Omental fat pad (tissue), 4 donors: ENCODE measurements around the gene TMEM82. TPM values are rescaled to one million over a fixed set of nuclear protein-coding genes. Genes with fewer than 3 reads are reported as not detected.

Source experiments
- ATAC-seq: fragments of 150-250 bp; one replicate; pipeline ENCODE4 v1.9.1; 2016; ENCODE audit warnings: mild to moderate bottlenecking, moderate library complexity; ENCODE audit not compliant: low FRiP score
- DNase-seq: peaks from one replicate; pipeline ENCODE4 v3.0.0-alpha.2; 2019; ENCODE audit warnings: low spot score
- total RNA-seq, 4 donors: library from RNA; depleted of rRNA; stranded (reverse); fragments of >200 nt; gene quantifications; one replicate each; pipeline ENCODE4 v1.1.0, GENCODE V29; 2016
- TF ChIP-seq, protein P1 (sequence below), 3 donors: fragments of 450-650 bp; IDR thresholded peaks; one replicate each; pipeline ENCODE4 v1.5.1; 2016 to 2017; ENCODE audit warnings: antibody characterized with exemption in 3 of 3, mild to moderate bottlenecking in 3 of 3, moderate library complexity in 2 of 3

The TMEM82 gene
- total RNA-seq, 4 donors from 2014 or later, result not detected

DNA sequence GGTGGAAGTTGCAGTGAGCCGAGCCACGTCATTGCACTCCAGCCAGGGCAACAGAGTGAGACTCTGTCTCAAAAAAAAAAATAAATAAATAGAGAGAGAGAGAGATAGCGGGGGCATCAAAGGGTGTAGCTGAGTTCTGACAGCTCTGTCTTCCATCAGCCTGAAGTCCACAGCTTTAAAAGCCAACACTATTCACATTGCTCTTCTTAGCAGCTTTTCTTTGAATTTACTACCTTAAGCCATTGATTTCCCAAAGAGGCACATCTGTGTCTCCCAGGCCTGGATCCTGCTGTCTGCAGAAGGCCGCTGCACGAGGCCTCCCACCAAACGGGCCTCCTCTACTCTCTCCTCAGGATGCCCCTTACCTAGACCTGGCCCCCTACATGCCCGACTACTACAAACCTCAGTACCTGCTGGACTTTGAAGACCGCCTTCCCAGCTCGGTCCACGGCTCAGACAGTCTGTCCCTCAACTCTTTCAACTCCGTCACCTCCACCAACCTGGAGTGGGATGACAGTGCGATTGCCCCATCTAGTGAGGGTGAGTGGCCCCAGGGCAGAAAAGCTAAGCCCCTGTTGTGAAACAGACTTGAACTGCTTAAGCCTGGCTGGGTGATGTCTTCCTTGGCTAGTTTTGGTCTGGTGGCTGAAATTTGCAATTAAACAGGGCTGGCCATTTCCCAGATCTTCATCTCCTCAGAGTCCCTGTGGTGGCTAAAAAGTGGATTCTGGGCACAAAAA, 22.7 kb upstream of the TMEM82 start:
- TF ChIP-seq, protein P1, sequence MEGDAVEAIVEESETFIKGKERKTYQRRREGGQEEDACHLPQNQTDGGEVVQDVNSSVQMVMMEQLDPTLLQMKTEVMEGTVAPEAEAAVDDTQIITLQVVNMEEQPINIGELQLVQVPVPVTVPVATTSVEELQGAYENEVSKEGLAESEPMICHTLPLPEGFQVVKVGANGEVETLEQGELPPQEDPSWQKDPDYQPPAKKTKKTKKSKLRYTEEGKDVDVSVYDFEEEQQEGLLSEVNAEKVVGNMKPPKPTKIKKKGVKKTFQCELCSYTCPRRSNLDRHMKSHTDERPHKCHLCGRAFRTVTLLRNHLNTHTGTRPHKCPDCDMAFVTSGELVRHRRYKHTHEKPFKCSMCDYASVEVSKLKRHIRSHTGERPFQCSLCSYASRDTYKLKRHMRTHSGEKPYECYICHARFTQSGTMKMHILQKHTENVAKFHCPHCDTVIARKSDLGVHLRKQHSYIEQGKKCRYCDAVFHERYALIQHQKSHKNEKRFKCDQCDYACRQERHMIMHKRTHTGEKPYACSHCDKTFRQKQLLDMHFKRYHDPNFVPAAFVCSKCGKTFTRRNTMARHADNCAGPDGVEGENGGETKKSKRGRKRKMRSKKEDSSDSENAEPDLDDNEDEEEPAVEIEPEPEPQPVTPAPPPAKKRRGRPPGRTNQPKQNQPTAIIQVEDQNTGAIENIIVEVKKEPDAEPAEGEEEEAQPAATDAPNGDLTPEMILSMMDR (IDR thresholded peaks at IDR 0.05), result no peak
- DNase-seq, result no peak
- no peak for ATAC-seq

GRCh38 chr1:15720861-15721260, 21.4 kb upstream of the TMEM82 start:
- DNase-seq, result no peak
- TF ChIP-seq, protein P1 (IDR thresholded peaks at IDR 0.05), result no peak
- no peak for ATAC-seq

DNA sequence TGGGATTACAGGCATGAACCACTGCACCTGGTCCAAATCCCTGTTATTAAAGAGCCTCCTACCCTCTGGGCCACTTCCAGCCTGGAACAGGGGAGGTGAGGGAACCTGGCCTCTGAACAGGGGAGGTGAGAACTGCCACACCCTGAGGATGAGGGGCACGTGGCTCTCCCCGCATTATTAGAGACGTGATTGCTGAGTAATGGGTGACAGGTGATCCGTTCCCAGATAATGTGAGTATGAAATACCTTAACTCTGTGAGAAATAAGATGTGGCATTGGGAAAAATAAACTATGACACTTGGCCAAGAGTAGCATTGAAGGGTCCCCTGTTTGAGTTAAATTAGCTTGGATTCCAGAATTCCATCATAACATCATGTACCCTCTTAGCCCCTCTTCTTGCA, 19.9 kb upstream of the TMEM82 start:
- ATAC-seq (no peak), DNase-seq (no peak)
- TF ChIP-seq, protein P1 (IDR thresholded peaks at IDR 0.05), result no peak

- TF ChIP-seq, protein P1 (IDR thresholded peaks at IDR 0.05), result no peak
- ATAC-seq (no peak), DNase-seq (no peak)
Observed at GRCh38 chr1:15722836-15723532, 19.3 kb upstream of the TMEM82 start.

DNA sequence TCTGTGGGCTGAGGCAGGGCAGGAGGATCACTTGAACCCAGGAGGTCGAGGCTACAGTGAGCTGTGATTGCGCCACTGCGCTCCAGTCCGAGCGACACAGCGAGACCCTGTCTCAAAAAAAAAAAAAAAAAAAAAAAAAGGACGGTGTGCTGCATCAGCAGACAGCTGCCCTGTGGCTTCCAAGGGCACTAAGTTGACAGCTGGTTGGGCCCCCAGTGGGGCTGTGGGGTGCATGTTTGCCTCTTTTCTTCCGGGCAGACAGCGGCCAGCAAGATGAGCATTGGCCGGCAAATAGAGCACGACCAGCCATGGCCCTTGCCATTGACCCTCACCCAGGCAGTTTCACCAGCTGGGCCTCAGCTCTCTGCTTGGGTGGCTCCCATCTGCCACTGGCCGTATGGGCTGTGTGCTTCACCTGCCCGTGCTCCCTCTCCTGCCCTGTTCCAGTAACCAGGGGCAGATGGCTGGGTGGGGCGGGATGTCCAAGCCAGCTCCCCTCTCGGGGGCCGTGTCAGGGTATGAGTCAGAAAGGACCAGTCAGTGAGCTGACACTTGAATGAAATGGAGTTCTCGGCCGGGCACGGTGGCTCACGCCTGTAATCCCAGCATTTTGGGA, 18.6 kb upstream of the TMEM82 start:
- no peak for ATAC-seq
- TF ChIP-seq, protein P1 (IDR thresholded peaks at IDR 0.05), result no peak
- no peak for DNase-seq

GRCh38 chr1:15724949-15725880, 17.1 kb upstream of the TMEM82 start:
- TF ChIP-seq, protein P1 (IDR thresholded peaks at IDR 0.05), result no peak
- DNase-seq (no peak), ATAC-seq (no peak)
